Measurements from ENCODE around the gene CDH11. TPM values are rescaled to one million over a fixed set of nuclear protein-coding genes. Genes with fewer than 3 reads are reported as not detected.
A peak's percentile ranks its signal among the peaks of the same experiment; 100 is the strongest.

Gene CDH11
- polyA plus RNA-seq, 1 donor (not counting 4 experiments of a cell fraction or from before 2014, with no cell fraction given) = 36.8 TPM

DNA sequence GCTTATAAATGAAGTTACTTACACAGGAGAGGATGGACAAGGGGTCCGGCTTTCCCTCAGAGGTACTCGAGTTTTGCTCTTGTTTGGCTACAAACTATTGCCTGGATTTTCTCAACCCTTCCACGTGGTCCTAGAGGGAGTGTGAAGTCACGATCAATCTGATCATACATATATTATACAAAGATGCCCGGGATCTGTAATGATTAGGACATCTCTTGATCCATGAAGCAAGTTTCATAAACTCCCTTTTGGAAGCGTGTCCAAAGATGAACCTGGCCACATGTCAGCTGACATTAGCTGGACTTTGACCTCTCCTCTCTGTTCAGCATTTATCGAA lies 2.3 kb upstream of the CDH11 start:
- Histone ChIP-seq H3K9ac (ENCODE audit: control insufficient read depth, extremely low read depth, insufficient read depth, low read length) (no peak overlapping the region), H3K27me3 (ENCODE audit: control insufficient read depth, extremely low read depth, insufficient read depth, low read length) (peaks cover 38% of the 10 kb centered on the region), H3K79me2 (ENCODE audit: control insufficient read depth, insufficient read depth, low read length) (peaks cover 27% of the 10 kb centered on the region), H2AFZ (ENCODE audit: control insufficient read depth, low read length) (no peak overlapping the region), H3K27ac (ENCODE audit: control insufficient read depth, insufficient read depth, low read length) (no peak overlapping the region), H3K4me1 (ENCODE audit: control insufficient read depth, extremely low read depth, insufficient read depth, low read length) (peaks cover 11% of the 10 kb centered on the region), H3K9me3 (ENCODE audit: control insufficient read depth, low read depth, low read length) (no peaks in the 10 kb centered on the region), H3K4me3 (ENCODE audit: control insufficient read depth in 2 of 3, extremely low read depth in 1 of 3, insufficient read depth in 2 of 3, low read depth in 1 of 3, low read length in 3 of 3) (peak overlapping the region in 1 of 3 experiments; percentile 70), H4K20me1 (ENCODE audit: control insufficient read depth, extremely low read depth, insufficient read depth, low read length) (no peaks in the 10 kb centered on the region), H3K4me2 (ENCODE audit: control insufficient read depth, extremely low read depth, insufficient read depth, low read depth, low read length) (peak overlapping the region; percentile 92), H3K9me1 (ENCODE audit: control insufficient read depth, extremely low read depth, insufficient read depth, low read length) (no peaks in the 10 kb centered on the region), H3K36me3 (ENCODE audit: control insufficient read depth in 2 of 2, extremely low read depth in 1 of 2, insufficient read depth in 2 of 2, low read length in 2 of 2) (no peaks in the 10 kb centered on the region)
- no peak for DNase-seq (ENCODE audit: low read depth, low spot score)
- TF ChIP-seq, protein P1, sequence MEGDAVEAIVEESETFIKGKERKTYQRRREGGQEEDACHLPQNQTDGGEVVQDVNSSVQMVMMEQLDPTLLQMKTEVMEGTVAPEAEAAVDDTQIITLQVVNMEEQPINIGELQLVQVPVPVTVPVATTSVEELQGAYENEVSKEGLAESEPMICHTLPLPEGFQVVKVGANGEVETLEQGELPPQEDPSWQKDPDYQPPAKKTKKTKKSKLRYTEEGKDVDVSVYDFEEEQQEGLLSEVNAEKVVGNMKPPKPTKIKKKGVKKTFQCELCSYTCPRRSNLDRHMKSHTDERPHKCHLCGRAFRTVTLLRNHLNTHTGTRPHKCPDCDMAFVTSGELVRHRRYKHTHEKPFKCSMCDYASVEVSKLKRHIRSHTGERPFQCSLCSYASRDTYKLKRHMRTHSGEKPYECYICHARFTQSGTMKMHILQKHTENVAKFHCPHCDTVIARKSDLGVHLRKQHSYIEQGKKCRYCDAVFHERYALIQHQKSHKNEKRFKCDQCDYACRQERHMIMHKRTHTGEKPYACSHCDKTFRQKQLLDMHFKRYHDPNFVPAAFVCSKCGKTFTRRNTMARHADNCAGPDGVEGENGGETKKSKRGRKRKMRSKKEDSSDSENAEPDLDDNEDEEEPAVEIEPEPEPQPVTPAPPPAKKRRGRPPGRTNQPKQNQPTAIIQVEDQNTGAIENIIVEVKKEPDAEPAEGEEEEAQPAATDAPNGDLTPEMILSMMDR (optimal IDR thresholded peaks at IDR 0.05 in 1 of 3, IDR thresholded peaks at IDR 0.05 in 1 of 3, conservative IDR thresholded peaks at IDR 0.05 in 1 of 3; ENCODE audit: extremely low read depth in 1 of 3, insufficient read depth in 2 of 3, low read length in 3 of 3) = no peak
- TF ChIP-seq EZH2 (IDR thresholded peaks at IDR 0.05; ENCODE audit: low read length) = no peak
- dilution Hi-C loops (cut with MboI; ENCODE audit: extremely low pct_ligation_motif_present, low sequenced_read_pairs) = no loop called here
- FAIRE-seq = no peak

DNA sequence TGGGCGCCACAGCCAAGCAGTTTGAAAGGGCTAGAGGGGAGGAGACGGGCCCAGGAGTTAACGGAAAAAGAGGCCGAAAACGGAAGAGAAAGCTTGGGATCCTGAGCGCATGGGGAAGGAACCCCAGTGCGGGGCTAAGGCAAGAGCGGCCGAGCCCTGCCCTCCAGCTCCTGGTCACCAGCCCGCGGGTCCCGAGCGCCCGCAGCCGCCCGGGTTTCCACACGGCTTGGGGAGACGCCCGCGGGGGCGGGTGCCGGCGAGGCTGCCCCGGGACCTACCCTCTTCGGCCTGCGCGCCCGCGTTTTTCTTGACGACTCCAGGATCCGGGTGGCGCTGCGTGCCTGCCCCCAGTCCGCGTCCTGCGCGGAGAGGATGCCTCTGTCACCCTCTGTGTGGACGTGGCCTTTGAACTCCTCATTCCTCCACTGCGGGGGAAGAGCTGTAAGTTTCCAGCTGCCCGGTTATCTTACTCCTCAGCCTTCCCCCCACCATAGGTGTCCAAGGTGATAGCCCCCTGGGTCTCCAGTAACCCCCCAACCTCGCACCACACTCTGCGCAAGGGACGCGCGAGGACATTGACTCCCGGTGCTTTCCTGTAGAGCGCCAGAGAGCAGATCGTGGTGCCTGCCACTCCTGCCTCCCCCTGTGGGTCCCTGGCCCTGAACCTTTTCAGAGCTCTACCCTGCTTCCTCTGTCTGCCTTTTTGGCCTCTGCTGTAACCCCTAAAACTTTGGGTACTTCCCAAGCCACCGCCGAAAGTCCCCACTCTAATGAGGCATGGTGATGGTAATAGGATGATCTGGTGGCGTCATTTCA lies 1.7 kb upstream of the CDH11 start:
- TF ChIP-seq, protein P1 (optimal IDR thresholded peaks at IDR 0.05 in 1 of 3, IDR thresholded peaks at IDR 0.05 in 1 of 3, conservative IDR thresholded peaks at IDR 0.05 in 1 of 3; ENCODE audit: extremely low read depth in 1 of 3, insufficient read depth in 2 of 3, low read length in 3 of 3) = peak in 1 of 3 experiments; percentile 13
- TF ChIP-seq EZH2 (IDR thresholded peaks at IDR 0.05; ENCODE audit: low read length) = no peak
- Histone ChIP-seq H3K9ac (ENCODE audit: control insufficient read depth, extremely low read depth, insufficient read depth, low read length) (peak overlapping the region; percentile 74), H3K79me2 (ENCODE audit: control insufficient read depth, insufficient read depth, low read length) (peaks cover 32% of the 10 kb centered on the region), H3K9me1 (ENCODE audit: control insufficient read depth, extremely low read depth, insufficient read depth, low read length) (no peaks in the 10 kb centered on the region), H3K4me2 (ENCODE audit: control insufficient read depth, extremely low read depth, insufficient read depth, low read depth, low read length) (peak overlapping the region; percentile 92), H3K27me3 (ENCODE audit: control insufficient read depth, extremely low read depth, insufficient read depth, low read length) (peaks cover 38% of the 10 kb centered on the region), H3K36me3 (ENCODE audit: control insufficient read depth in 2 of 2, extremely low read depth in 1 of 2, insufficient read depth in 2 of 2, low read length in 2 of 2) (no peaks in the 10 kb centered on the region), H3K27ac (ENCODE audit: control insufficient read depth, insufficient read depth, low read length) (peak overlapping the region; percentile 66), H3K9me3 (ENCODE audit: control insufficient read depth, low read depth, low read length) (no peaks in the 10 kb centered on the region), H3K4me3 (ENCODE audit: control insufficient read depth in 2 of 3, extremely low read depth in 1 of 3, insufficient read depth in 2 of 3, low read depth in 1 of 3, low read length in 3 of 3) (peak overlapping the region; percentile 54 to 70 (median 65)), H2AFZ (ENCODE audit: control insufficient read depth, low read length) (peak overlapping the region; percentile 95), H4K20me1 (ENCODE audit: control insufficient read depth, extremely low read depth, insufficient read depth, low read length) (no peaks in the 10 kb centered on the region), H3K4me1 (ENCODE audit: control insufficient read depth, extremely low read depth, insufficient read depth, low read length) (peaks cover 11% of the 10 kb centered on the region)
- dilution Hi-C loops (cut with MboI; ENCODE audit: extremely low pct_ligation_motif_present, low sequenced_read_pairs) = no loop called here
- DNase-seq (ENCODE audit: low read depth, low spot score) (no peak), FAIRE-seq (no peak)
